Measurements from ENCODE around the gene ZNF25.
"Not testable (repeated sequence)": the region's sequence is repeated elsewhere in the genome, so short reads cannot be mapped to it uniquely, and the experiment has no call there.

The ZNF25 gene

DNA sequence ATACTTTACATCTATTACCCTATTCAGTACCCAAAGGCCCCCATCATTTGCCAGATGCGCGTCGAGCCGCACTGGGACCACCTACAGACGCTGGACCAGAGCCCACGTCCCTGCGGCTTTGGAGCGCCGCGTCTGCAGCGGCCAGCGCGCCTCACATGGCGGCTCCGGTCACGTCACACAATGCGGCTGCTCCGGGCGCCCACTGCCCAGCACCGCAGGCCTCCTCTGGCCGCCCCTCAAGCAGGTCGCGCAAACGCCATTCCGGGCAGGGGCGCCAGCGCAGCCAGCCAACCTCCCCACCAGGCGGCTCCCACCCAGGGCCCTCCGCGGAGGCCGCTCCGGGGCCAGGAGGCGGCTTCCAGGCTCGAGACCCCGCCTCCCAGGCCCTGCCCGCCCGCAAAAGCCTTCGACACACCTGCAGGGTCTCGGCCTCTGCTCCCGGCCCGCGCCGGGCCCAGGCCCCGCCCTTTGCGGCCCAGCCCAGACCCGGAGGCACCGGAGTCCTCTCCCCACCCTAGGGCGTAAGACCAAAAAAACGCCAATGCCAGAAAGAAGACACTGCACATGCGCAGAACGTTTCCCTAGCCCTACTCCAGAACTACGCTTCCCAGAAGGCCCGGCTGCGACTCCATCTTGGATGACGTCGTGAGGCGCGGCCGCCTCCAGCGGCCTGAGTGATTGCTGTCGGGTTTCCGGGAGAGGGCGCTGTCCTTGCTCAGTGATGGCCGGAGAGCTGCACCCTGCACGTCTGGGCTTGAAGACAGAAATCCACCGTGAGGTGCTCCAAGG is at the start of gene ZNF25:
ZNF25 (minus strand) TSS at position 557 of the 789 bp plus-strand sequence. CDS start 4,925 bp downstream, outside the sequence.
- H3K4me3 ChIP-seq: peak within 1 kb of the TSS; percentile 81
- no peaks in the 10 kb centered on the region for H3K9me3 ChIP-seq (ENCODE audit: low read depth, low read length)
- TF ChIP-seq EZH2 (IDR thresholded peaks at IDR 0.05): no peak
- TF ChIP-seq POLR2AphosphoS5 (IDR thresholded peaks at IDR 0.05; ENCODE audit: borderline replicate concordance, low read depth, low read length): peak; percentile 59; the same call in 1 of the 2 replicates
- no peak for TF ChIP-seq FOXP2 (optimal IDR thresholded peaks at IDR 0.05; ENCODE audit: control extremely low read depth, extremely low read length, insufficient read depth)
- H3K27ac ChIP-seq: no peak within 1 kb of the TSS
- no peaks in the 10 kb centered on the region for H3K36me3 ChIP-seq (ENCODE audit: insufficient read depth, low read length)
- peak within 1 kb of the TSS; percentile 80 for H3K9ac ChIP-seq (ENCODE audit: insufficient read length)
- peak; percentile 78 for DNase-seq (ENCODE audit: low read depth, low spot score)

GRCh38 chr10:38025283-38025682 is 48.8 kb upstream of the ZNF25 start:
- H3K4me3 ChIP-seq: no peak overlapping the region
- no peak for DNase-seq (ENCODE audit: low read depth, low spot score)
- peaks cover 7% of the 10 kb centered on the region; the same call in 1 of the 2 replicates for H3K36me3 ChIP-seq (ENCODE audit: insufficient read depth, low read length)
- H3K9me3 ChIP-seq (ENCODE audit: low read depth, low read length): no peaks in the 10 kb centered on the region
- H3K27ac ChIP-seq: no peak overlapping the region
- no peak for TF ChIP-seq FOXP2 (optimal IDR thresholded peaks at IDR 0.05; ENCODE audit: control extremely low read depth, extremely low read length, insufficient read depth)
- TF ChIP-seq EZH2 (IDR thresholded peaks at IDR 0.05): no peak
- no peak for TF ChIP-seq POLR2AphosphoS5 (IDR thresholded peaks at IDR 0.05; ENCODE audit: borderline replicate concordance, low read depth, low read length)
- no peak overlapping the region for H3K9ac ChIP-seq (ENCODE audit: insufficient read length)

GRCh38 chr10:38019124-38019523 is 42.7 kb upstream of the ZNF25 start:
- not testable (repeated sequence) for H3K9me3 ChIP-seq (ENCODE audit: low read depth, low read length); H3K4me3 ChIP-seq; H3K9ac ChIP-seq (ENCODE audit: insufficient read length); H3K27ac ChIP-seq; DNase-seq (ENCODE audit: low read depth, low spot score)
- H3K36me3 ChIP-seq (ENCODE audit: insufficient read depth, low read length): peaks cover 28% of the 10 kb centered on the region; the same call in 1 of the 2 replicates

GRCh38 chr10:38016354-38016753 is 39.9 kb upstream of the ZNF25 start:
- H3K9ac ChIP-seq (ENCODE audit: insufficient read length): no peak overlapping the region
- no peaks in the 10 kb centered on the region for H3K9me3 ChIP-seq (ENCODE audit: low read depth, low read length)
- no peak for DNase-seq (ENCODE audit: low read depth, low spot score)
- H3K27ac ChIP-seq: no peak overlapping the region
- peaks cover 28% of the 10 kb centered on the region; the same call in 1 of the 2 replicates for H3K36me3 ChIP-seq (ENCODE audit: insufficient read depth, low read length)
- no peak for TF ChIP-seq FOXP2 (optimal IDR thresholded peaks at IDR 0.05; ENCODE audit: control extremely low read depth, extremely low read length, insufficient read depth)
- no peak for TF ChIP-seq EZH2 (IDR thresholded peaks at IDR 0.05)
- no peak for TF ChIP-seq POLR2AphosphoS5 (IDR thresholded peaks at IDR 0.05; ENCODE audit: borderline replicate concordance, low read depth, low read length)
- H3K4me3 ChIP-seq: no peak overlapping the region

- TF ChIP-seq FOXP2 (optimal IDR thresholded peaks at IDR 0.05; ENCODE audit: control extremely low read depth, extremely low read length, insufficient read depth): no peak
- no peak; the same call in 1 of the 2 replicates for TF ChIP-seq POLR2AphosphoS5 (IDR thresholded peaks at IDR 0.05; ENCODE audit: borderline replicate concordance, low read depth, low read length)
- no peak for TF ChIP-seq EZH2 (IDR thresholded peaks at IDR 0.05)
- Histone ChIP-seq H3K9me3 (ENCODE audit: low read depth, low read length) (no peaks in the 10 kb centered on the region), H3K9ac (ENCODE audit: insufficient read length) (peak within 1 kb of the TSS; percentile 80), H3K36me3 (ENCODE audit: insufficient read depth, low read length) (no peaks in the 10 kb centered on the region; the same call in 1 of the 2 replicates), H3K27ac (peak within 1 kb of the TSS; percentile 83), H3K4me3 (peak within 1 kb of the TSS; percentile 84)
- peak; percentile 12 for DNase-seq (ENCODE audit: low read depth, low spot score)
Measured at GRCh38 chr10:38010119-38010903, 33.9 kb upstream of the ZNF25 start, which contains the start of gene ZNF33A. TSS of gene ZNF33A (plus strand) at chr10:38010675. CDS start at chr10:38012342, 1,667 bp downstream.

GRCh38 chr10:38007991-38008390 is 31.5 kb upstream of the ZNF25 start:
- Histone ChIP-seq H3K27ac (no peak overlapping the region), H3K9ac (ENCODE audit: insufficient read length) (no peak overlapping the region), H3K36me3 (ENCODE audit: insufficient read depth, low read length) (no peaks in the 10 kb centered on the region), H3K9me3 (ENCODE audit: low read depth, low read length) (no peaks in the 10 kb centered on the region), H3K4me3 (no peak overlapping the region)
- TF ChIP-seq POLR2AphosphoS5 (IDR thresholded peaks at IDR 0.05; ENCODE audit: borderline replicate concordance, low read depth, low read length): no peak
- no peak for DNase-seq (ENCODE audit: low read depth, low spot score)

DNA sequence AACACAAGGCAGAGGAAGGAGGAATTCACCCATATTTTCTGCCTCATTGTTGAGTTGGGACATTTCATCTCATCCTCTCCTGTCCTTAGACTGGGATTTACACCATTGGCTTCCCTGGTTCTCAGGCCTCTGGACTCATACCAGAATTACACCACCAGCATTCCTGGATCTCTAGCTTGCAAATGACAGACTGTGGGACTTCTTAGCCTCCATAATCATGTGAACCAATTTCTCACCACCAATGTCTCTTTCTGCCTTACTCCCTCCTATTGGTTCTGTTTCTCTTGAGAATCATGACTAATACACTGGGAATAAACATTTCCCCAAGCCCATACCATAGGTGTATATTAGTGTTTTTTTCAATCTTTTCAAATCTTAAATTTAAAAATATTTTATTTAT is 31.1 kb upstream of the ZNF25 start:
- Histone ChIP-seq H3K9me3 (ENCODE audit: low read depth, low read length) (no peaks in the 10 kb centered on the region), H3K27ac (no peak overlapping the region), H3K4me3 (no peak overlapping the region), H3K9ac (ENCODE audit: insufficient read length) (no peak overlapping the region), H3K36me3 (ENCODE audit: insufficient read depth, low read length) (no peaks in the 10 kb centered on the region)
- DNase-seq (ENCODE audit: low read depth, low spot score): no peak
- TF ChIP-seq FOXP2 (optimal IDR thresholded peaks at IDR 0.05; ENCODE audit: control extremely low read depth, extremely low read length, insufficient read depth) (no peak), POLR2AphosphoS5 (IDR thresholded peaks at IDR 0.05; ENCODE audit: borderline replicate concordance, low read depth, low read length) (no peak), EZH2 (IDR thresholded peaks at IDR 0.05) (no peak)

DNA sequence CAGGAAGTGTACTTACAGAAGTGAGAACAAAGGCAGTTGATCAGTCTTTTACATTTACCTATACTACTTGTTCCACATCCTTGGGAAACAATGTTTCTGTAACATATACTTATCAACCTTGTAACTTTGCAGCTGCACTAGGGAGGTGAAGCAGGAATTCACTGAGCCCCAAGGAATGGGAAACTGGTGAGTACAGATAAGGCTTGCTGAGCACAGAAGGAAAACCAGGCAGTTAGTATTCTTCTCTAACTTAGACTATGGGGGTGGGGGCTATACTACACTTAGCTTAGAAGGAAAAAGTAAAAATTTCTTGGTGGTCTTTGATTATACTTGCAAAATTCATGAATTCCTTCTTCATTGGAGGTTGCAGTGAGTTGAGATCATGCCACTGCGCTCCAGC is 27.1 kb upstream of the ZNF25 start:
- no peak for DNase-seq (ENCODE audit: low read depth, low spot score)
- no peaks in the 10 kb centered on the region for H3K36me3 ChIP-seq (ENCODE audit: insufficient read depth, low read length)
- no peak overlapping the region for H3K4me3 ChIP-seq
- no peaks in the 10 kb centered on the region for H3K9me3 ChIP-seq (ENCODE audit: low read depth, low read length)
- TF ChIP-seq EZH2 (IDR thresholded peaks at IDR 0.05): no peak
- TF ChIP-seq POLR2AphosphoS5 (IDR thresholded peaks at IDR 0.05; ENCODE audit: borderline replicate concordance, low read depth, low read length): no peak
- no peak for TF ChIP-seq FOXP2 (optimal IDR thresholded peaks at IDR 0.05; ENCODE audit: control extremely low read depth, extremely low read length, insufficient read depth)
- no peak overlapping the region for H3K27ac ChIP-seq
- no peak overlapping the region for H3K9ac ChIP-seq (ENCODE audit: insufficient read length)
